ENCODE measurements around the gene ATP2B1.

The ATP2B1 gene

GRCh38 chr12:89539426-89540223 is 169.0 kb downstream of the ATP2B1 start:
- H3K4me3 Mint-ChIP-seq, result no peak overlapping the region
- no peaks in the 10 kb centered on the region for H3K36me3 Mint-ChIP-seq
- H3K27ac Mint-ChIP-seq, result no peak overlapping the region
- H3K4me1 Mint-ChIP-seq, result peaks cover 5% of the 10 kb centered on the region
- H3K9me3 Mint-ChIP-seq, result no peaks in the 10 kb centered on the region
- no peaks in the 10 kb centered on the region for H3K27me3 Mint-ChIP-seq

- no peak overlapping the region for H3K4me3 Mint-ChIP-seq
- no peak overlapping the region for H3K27ac Mint-ChIP-seq
- H3K36me3 Mint-ChIP-seq, result no peaks in the 10 kb centered on the region
- H3K27me3 Mint-ChIP-seq, result no peaks in the 10 kb centered on the region
- H3K4me1 Mint-ChIP-seq, result peaks cover 5% of the 10 kb centered on the region
- no peaks in the 10 kb centered on the region for H3K9me3 Mint-ChIP-seq
Observed at GRCh38 chr12:89538897-89539296, 169.7 kb downstream of the ATP2B1 start.

All from activated naive CD4-positive, alpha-beta T cell treated with anti-CD3 and anti-CD28 coated beads, Interleukin-2, amount 50 U/mL, for 24 hours (primary cell).